GM12801 (cell line): Measurements from ENCODE around the gene TMPRSS7.

Experiments used
- CTCF ChIP-seq: IDR thresholded peaks from one replicate; pipeline ENCODE4 v1.5.1; 2011; ENCODE audit warnings: control low read depth; ENCODE audit not compliant: insufficient read length; ENCODE audit errors: extremely low read depth

The TMPRSS7 gene

GRCh38 chr3:112086875-112087524 lies 52.5 kb downstream of the TMPRSS7 start:
- TF ChIP-seq CTCF = no peak

GRCh38 chr3:112087746-112088145 lies 53.2 kb downstream of the TMPRSS7 start:
- TF ChIP-seq CTCF = no peak

GRCh38 chr3:112088944-112089343 lies 54.4 kb downstream of the TMPRSS7 start:
- no peak for TF ChIP-seq CTCF

GRCh38 chr3:112089956-112090886 lies 55.7 kb downstream of the TMPRSS7 start:
- TF ChIP-seq CTCF = no peak

- no peak for TF ChIP-seq CTCF
Observed at GRCh38 chr3:112090887-112091586, 56.5 kb downstream of the TMPRSS7 start.

GRCh38 chr3:112092496-112093179 lies 58.1 kb downstream of the TMPRSS7 start:
- no peak for TF ChIP-seq CTCF

- TF ChIP-seq CTCF = no peak
Observed at GRCh38 chr3:112093180-112093522, 58.6 kb downstream of the TMPRSS7 start.
